GM23338 (cell line): ENCODE measurements around the gene IGFBP4. TPM values are rescaled to one million over a fixed set of nuclear protein-coding genes. Genes with fewer than 3 reads are reported as not detected.
A peak's percentile ranks its signal among the peaks of the same experiment; 100 is the strongest.

Experiments used
- ATAC-seq: fragments of 200-7000 bp; cut with Tn5 transposase; 3 replicates; pipeline ENCODE4 v1.9.1; 2020
- DNase-seq: peaks from one replicate; pipeline ENCODE4 v3.0.0-alpha.2; 2015; ENCODE audit warnings: low spot score
- H2AFZ ChIP-seq: fragments of 200-600 bp; sonication (generic); 2 replicates; pipeline ENCODE4 v1.8.0; 2016; ENCODE audit warnings: antibody characterized with exemption, mild to moderate bottlenecking, moderate library complexity
- H3F3A ChIP-seq: fragments of 200-600 bp; sonication (generic); replicated peaks from 2 replicates; pipeline ENCODE4 v1.8.0; 2017; ENCODE audit warnings: antibody characterized with exemption, mixed run types, low read depth
- H3K27ac ChIP-seq: fragments of 200-600 bp; sonication (generic); 2 replicates; pipeline ENCODE4 v1.6.1; 2016; ENCODE audit warnings: low read depth
- H3K27me3 ChIP-seq: fragments of 200-600 bp; sonication (generic); 2 replicates; pipeline ENCODE4 v1.8.0; 2016; ENCODE audit warnings: mild to moderate bottlenecking, mixed run types, moderate library complexity; ENCODE audit not compliant: insufficient read depth
- H3K36me3 ChIP-seq: fragments of 200-600 bp; sonication (generic); 2 replicates; pipeline ENCODE4 v1.8.0; 2016; ENCODE audit warnings: mild to moderate bottlenecking; ENCODE audit not compliant: insufficient read depth
- H3K4me1 ChIP-seq: fragments of 200-600 bp; sonication (generic); 2 replicates; pipeline ENCODE4 v1.8.0; 2016; ENCODE audit warnings: mild to moderate bottlenecking, moderate library complexity; ENCODE audit not compliant: insufficient read depth
- H3K4me2 ChIP-seq: fragments of 200-600 bp; sonication (generic); 2 replicates; pipeline ENCODE4 v1.7.1; 2017; ENCODE audit warnings: mixed run types
- H3K4me3 ChIP-seq: fragments of 200-600 bp; sonication (generic); 2 replicates; pipeline ENCODE4 v1.6.1; 2016; ENCODE audit warnings: mixed run types
- H3K79me2 ChIP-seq: fragments of 200-600 bp; sonication (generic); replicated peaks from 2 replicates; pipeline ENCODE4 v1.8.0; 2017; ENCODE audit warnings: mild to moderate bottlenecking; ENCODE audit not compliant: insufficient read depth
- H3K9me2 ChIP-seq: fragments of 200-600 bp; sonication (generic); 2 replicates; pipeline ENCODE4 v1.8.0; 2017; ENCODE audit not compliant: insufficient read depth
- H4K20me1 ChIP-seq: fragments of 200-600 bp; sonication (generic); replicated peaks from 2 replicates; pipeline ENCODE4 v1.8.0; 2017; ENCODE audit warnings: mild to moderate bottlenecking; ENCODE audit not compliant: insufficient read depth
- H3K27ac Mint-ChIP-seq: 2 replicates; pipeline ENCODE4 v1.8.0; 2020; ENCODE audit warnings: inconsistent platforms, mild to moderate bottlenecking, moderate library complexity, mixed read lengths
- H3K27me3 Mint-ChIP-seq: 3 replicates; pipeline ENCODE4 v1.8.0; 2022; ENCODE audit warnings: low read depth, mild to moderate bottlenecking, moderate library complexity, mixed read lengths, inconsistent platforms; ENCODE audit not compliant: insufficient read depth, poor library complexity
- H3K36me3 Mint-ChIP-seq: 3 replicates; pipeline ENCODE4 v1.8.0; 2021; ENCODE audit warnings: low read depth, mild to moderate bottlenecking, inconsistent platforms, moderate library complexity, mixed read lengths
- H3K4me1 Mint-ChIP-seq: 3 replicates; pipeline ENCODE4 v1.8.0; 2020; ENCODE audit warnings: mild to moderate bottlenecking, inconsistent platforms, mixed read lengths
- H3K4me3 Mint-ChIP-seq: 3 replicates; pipeline ENCODE4 v1.8.0; 2021; ENCODE audit warnings: moderate library complexity, mild to moderate bottlenecking, inconsistent platforms, mixed read lengths
- H3K9me3 Mint-ChIP-seq: 3 replicates; pipeline ENCODE4 v1.8.0; 2020; ENCODE audit warnings: moderate library complexity, mild to moderate bottlenecking, inconsistent platforms, mixed read lengths
- CTCF ChIP-seq, 2 experiments: fragments of 200-600 bp in 1 of 2; sonication (generic) in 1 of 2; conservative IDR thresholded peaks; 2 replicates each; pipeline versions ENCODE4 v1.5.1 to v1.6.1; 2016 to 2017; ENCODE audit warnings: antibody characterized with exemption in 2 of 2, low read depth in 2 of 2, mild to moderate bottlenecking in 2 of 2, moderate library complexity in 1 of 2
- EZH2 ChIP-seq: fragments of 200-600 bp; sonication (generic); IDR thresholded peaks from one replicate; pipeline ENCODE4 v1.8.0; 2017; ENCODE audit warnings: antibody characterized with exemption, mild to moderate bottlenecking, low read depth; ENCODE audit not compliant: unreplicated experiment
- JUNB ChIP-seq: IDR thresholded peaks from one replicate; pipeline ENCODE4 v1.6.1; 2016; ENCODE audit warnings: antibody characterized with exemption; ENCODE audit not compliant: unreplicated experiment
- REST ChIP-seq: IDR thresholded peaks from one replicate; pipeline ENCODE4 v1.6.1; 2018; ENCODE audit warnings: antibody characterized with exemption; ENCODE audit not compliant: unreplicated experiment
- STAT1 ChIP-seq: IDR thresholded peaks from one replicate; pipeline ENCODE4 v1.6.1; 2016; ENCODE audit warnings: antibody characterized with exemption; ENCODE audit not compliant: unreplicated experiment
- ZNF462 ChIP-seq: fragments of 250-450 bp; sonication (Bioruptor Pico); IDR thresholded peaks from 2 replicates; pipeline ENCODE4 v1.5.0; 2020; ENCODE audit warnings: mild to moderate bottlenecking, moderate library complexity
- polyA plus RNA-seq: library from polyadenylated mRNA; unstranded; fragments of >200 nt; fragmentation: Nextera tagmentation; extraction: Ambion mirVana; gene quantifications from 2 replicates; pipeline ENCODE4 v1.2.1, GENCODE V29; 2016
- total RNA-seq: library from RNA; depleted of rRNA; stranded (reverse); fragments of >200 nt; shearing (Covaris generic); gene quantifications from 2 replicates; pipeline ENCODE4 v1.2.3, GENCODE V29; 2014
- TF ChIP-seq, protein P1 (sequence below): IDR thresholded peaks from 2 replicates; pipeline ENCODE4 v1.6.1; 2016; ENCODE audit warnings: antibody characterized with exemption

The IGFBP4 gene
- total and polyA plus RNA-seq, 2 experiments from 2014 or later: 38.7 to 78.9 TPM

DNA sequence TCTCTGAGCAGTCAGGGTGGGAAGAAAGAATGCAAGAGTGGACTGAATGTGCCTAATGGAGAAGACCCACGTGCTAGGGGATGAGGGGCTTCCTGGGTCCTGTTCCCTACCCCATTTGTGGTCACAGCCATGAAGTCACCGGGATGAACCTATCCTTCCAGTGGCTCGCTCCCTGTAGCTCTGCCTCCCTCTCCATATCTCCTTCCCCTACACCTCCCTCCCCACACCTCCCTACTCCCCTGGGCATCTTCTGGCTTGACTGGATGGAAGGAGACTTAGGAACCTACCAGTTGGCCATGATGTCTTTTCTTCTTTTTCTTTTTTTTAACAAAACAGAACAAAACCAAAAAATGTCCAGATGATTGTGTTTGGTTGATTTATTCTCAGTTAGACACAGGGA is 14.1 kb downstream of the IGFBP4 start:
- Histone ChIP-seq H3K4me2 (no peak overlapping the region), H4K20me1 (no peaks in the 10 kb centered on the region), H3K79me2 (no peaks in the 10 kb centered on the region), H3F3A (no peaks in the 10 kb centered on the region), H3K4me3 (no peak overlapping the region), H3K4me1 (peaks cover 17% of the 10 kb centered on the region), H3K36me3 (peaks cover 7% of the 10 kb centered on the region; the same call in 1 of the 2 replicates), H3K27ac (no peak overlapping the region), H3K27me3 (no peaks in the 10 kb centered on the region), H3K9me2 (no peaks in the 10 kb centered on the region), H2AFZ (no peak overlapping the region)
- Mint-ChIP-seq H3K9me3 (no peaks in the 10 kb centered on the region), H3K4me1 (peaks cover 36% of the 10 kb centered on the region), H3K27me3 (peaks cover 19% of the 10 kb centered on the region), H3K4me3 (no peak overlapping the region; the same call in 2 of the 3 replicates), H3K36me3 (peaks cover 48% of the 10 kb centered on the region), H3K27ac (no peak overlapping the region)
- DNase-seq: no peak
- no peak for ATAC-seq
- TF ChIP-seq EZH2: no peak

GRCh38 chr17:40457964-40458791 is 14.9 kb downstream of the IGFBP4 start:
- Mint-ChIP-seq H3K36me3 (peaks cover 40% of the 10 kb centered on the region), H3K4me1 (peaks cover 44% of the 10 kb centered on the region), H3K27ac (peak overlapping the region; percentile 92), H3K4me3 (no peak overlapping the region), H3K27me3 (peaks cover 21% of the 10 kb centered on the region), H3K9me3 (no peaks in the 10 kb centered on the region)
- Histone ChIP-seq H3K27me3 (no peaks in the 10 kb centered on the region), H3K27ac (peak overlapping the region; percentile 26; the same call in 1 of the 2 replicates), H3K4me3 (no peak overlapping the region), H2AFZ (no peak overlapping the region), H3K4me1 (peaks cover 25% of the 10 kb centered on the region), H3K9me2 (no peaks in the 10 kb centered on the region), H3F3A (no peaks in the 10 kb centered on the region), H3K36me3 (peaks cover under 1% of the 10 kb centered on the region; the same call in 1 of the 2 replicates), H4K20me1 (no peaks in the 10 kb centered on the region), H3K79me2 (no peaks in the 10 kb centered on the region), H3K4me2 (no peak overlapping the region)
- DNase-seq: no peak
- ATAC-seq: peak; percentile 20
- no peak for TF ChIP-seq ZNF462 (CRISPR knock-in tag)
- TF ChIP-seq, protein P1, sequence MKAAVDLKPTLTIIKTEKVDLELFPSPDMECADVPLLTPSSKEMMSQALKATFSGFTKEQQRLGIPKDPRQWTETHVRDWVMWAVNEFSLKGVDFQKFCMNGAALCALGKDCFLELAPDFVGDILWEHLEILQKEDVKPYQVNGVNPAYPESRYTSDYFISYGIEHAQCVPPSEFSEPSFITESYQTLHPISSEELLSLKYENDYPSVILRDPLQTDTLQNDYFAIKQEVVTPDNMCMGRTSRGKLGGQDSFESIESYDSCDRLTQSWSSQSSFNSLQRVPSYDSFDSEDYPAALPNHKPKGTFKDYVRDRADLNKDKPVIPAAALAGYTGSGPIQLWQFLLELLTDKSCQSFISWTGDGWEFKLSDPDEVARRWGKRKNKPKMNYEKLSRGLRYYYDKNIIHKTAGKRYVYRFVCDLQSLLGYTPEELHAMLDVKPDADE: no peak
- TF ChIP-seq JUNB: no peak
- TF ChIP-seq CTCF (conservative IDR thresholded peaks at IDR 0.05; ENCODE audit: low read depth in 2 of 2): no peak
- TF ChIP-seq REST: no peak
- no peak for TF ChIP-seq STAT1
